ENCODE measurements around the gene TBX2.

The TBX2 gene

DNA sequence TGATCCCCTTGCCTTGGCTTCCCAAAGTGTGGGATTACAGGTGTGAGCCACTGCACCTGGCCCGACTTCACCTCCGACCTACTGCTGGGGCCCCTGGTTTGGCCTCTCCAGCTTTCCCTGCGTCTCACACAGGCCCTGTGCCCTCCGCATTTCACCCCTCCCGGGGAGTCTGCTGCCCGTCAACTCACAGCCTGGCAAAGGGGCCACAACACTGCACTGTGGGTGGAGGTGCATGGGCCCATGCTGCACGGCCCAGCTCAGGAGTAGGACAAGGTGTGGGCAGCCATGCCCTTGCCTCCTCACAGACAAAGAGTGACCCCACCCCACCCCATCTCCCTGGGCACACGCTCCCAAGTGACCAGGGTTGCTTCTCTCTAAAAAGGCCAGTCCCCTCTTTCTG lies 12.6 kb upstream of the TBX2 start:
- H3K4me3 ChIP-seq (ENCODE audit: low read depth, low read length) = no peak overlapping the region

GRCh38 chr17:61387511-61388305 lies 11.9 kb upstream of the TBX2 start:
- H3K4me3 ChIP-seq (ENCODE audit: low read depth, low read length) = no peak overlapping the region

DNA sequence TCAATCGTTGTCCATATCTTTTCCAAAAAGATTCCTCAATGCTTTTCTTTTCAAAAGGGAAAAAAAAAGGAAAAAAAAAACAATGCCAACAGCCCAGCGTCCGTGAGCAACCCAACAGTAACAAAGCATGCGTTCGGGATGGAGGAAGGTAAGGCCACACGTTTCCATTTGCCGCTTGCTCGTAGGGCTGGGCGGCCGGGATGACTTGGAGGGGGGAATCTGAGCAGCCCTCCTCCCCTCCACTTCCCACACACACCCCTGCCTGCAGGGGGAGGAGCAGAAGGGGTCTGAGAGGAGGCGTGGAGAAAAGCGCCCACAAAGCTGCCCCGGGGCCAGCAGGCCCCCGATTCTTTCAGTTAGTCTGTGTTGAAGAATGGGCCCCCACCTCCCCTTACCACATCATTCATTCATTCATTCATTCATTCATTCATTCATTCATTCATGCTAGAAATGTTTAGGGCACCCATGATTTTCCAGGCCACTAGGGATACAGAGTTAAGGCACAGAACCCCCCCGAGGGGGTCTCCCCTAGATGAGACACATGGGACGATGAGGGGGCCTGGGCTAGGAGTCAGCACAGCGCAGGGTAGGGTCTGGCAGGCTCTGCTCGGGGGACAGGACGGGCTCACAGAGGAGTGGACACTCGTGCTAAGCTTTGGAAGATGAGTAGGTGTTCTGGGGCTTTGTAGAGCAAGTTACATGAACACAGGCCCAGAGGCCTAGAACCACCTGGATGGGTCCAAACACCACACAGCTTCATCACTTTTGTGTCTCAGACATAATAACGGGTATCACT lies 10.9 kb upstream of the TBX2 start:
- no peak overlapping the region for H3K4me3 ChIP-seq (ENCODE audit: low read depth, low read length)

GRCh38 chr17:61389670-61390478 lies 9.8 kb upstream of the TBX2 start:
- no peak overlapping the region for H3K4me3 ChIP-seq (ENCODE audit: low read depth, low read length)

DNA sequence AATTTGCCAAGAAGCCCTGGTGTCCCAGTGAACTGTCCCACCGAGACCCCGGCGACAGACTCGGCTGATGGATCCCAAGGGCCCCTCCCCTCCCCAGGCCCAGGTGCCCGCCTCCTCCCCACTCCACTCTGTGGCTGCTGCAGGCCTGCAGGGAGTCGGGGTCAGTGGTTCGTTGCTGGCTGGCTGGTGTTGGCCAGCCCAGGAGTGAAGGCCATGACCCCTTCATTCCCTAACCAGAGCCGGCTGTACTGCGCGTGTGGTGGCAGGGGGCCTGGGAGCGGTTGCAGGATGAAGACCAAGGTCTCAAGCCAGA lies 9.2 kb upstream of the TBX2 start:
- H3K4me3 ChIP-seq (ENCODE audit: low read depth, low read length) = no peak overlapping the region

GRCh38 chr17:61391595-61392291 lies 7.9 kb upstream of the TBX2 start:
- no peak overlapping the region for H3K4me3 ChIP-seq (ENCODE audit: low read depth, low read length)

GRCh38 chr17:61392679-61393078 lies 7.0 kb upstream of the TBX2 start:
- no peak overlapping the region for H3K4me3 ChIP-seq (ENCODE audit: low read depth, low read length)

GRCh38 chr17:61393550-61393903 lies 6.1 kb upstream of the TBX2 start:
- H3K4me3 ChIP-seq (ENCODE audit: low read depth, low read length) = no peak overlapping the region

DNA sequence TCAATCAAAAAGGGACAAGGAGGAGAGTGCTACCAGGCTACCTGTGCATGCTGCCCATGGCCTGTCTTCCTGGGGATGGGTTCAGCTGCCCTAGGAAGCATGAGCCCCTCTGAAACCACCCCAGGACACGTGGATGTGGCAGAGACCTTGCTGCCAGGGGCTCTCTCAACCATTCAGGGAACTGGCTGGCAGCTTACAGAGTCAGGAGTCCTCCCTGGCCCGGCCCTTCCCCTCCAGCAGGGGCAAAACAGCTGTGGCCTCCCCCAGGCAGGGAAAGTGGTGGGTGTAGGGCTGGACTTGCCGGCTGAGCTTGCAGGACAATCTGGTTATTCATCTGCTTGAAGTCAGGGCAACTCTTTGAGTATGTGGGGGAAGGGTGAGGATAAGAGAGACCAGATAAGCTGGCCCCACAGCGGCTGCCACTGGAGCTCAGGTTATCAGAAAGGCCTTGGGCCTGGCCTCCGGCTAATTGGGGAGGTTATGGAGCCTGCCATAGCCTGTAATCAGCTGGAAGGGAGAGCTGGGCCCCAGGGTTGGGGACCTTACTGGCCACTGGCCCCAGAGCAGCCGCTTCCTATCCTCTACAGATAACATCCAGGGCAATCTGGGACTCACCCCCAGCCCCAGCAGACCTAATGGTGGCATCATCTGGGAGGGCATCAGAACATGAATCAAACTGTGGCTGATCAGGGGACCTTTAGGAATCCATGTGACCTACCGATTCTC lies 5.6 kb upstream of the TBX2 start:
- H3K4me3 ChIP-seq (ENCODE audit: low read depth, low read length) = no peak overlapping the region

- no peak overlapping the region for H3K4me3 ChIP-seq (ENCODE audit: low read depth, low read length)
Observed at GRCh38 chr17:61394630-61395408, 4.8 kb upstream of the TBX2 start.

- no peak overlapping the region for H3K4me3 ChIP-seq (ENCODE audit: low read depth, low read length)
Observed at GRCh38 chr17:61395409-61395982, 4.1 kb upstream of the TBX2 start.

- H3K4me3 ChIP-seq (ENCODE audit: low read depth, low read length) = no peak overlapping the region
Observed at GRCh38 chr17:61395983-61396585, 3.6 kb upstream of the TBX2 start.

DNA sequence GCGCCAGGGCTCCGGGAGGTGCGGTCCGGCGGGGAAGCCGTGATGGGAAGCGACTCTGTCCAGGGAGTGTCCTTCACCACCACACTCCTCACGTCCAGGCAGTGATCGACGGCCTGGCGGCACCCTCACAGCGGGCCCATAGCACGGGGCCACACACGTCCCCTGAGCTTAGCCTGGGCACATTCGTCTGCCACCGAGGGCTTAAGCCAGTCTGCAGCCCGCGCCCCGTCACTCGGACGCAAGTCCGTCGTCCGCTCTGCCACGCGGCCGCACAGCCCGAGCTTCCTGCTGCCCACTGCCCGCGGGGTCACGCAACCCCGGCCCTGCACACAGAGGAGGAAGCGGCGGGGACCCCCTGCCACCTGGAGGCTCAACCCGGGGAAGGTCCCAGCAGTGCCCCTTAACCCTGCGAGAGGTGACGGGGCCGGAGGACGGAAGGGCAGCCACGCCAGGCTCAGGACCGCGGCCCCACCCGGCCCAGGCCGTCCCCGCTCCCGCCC lies 3.0 kb upstream of the TBX2 start:
- no peak overlapping the region for H3K4me3 ChIP-seq (ENCODE audit: low read depth, low read length)

DNA sequence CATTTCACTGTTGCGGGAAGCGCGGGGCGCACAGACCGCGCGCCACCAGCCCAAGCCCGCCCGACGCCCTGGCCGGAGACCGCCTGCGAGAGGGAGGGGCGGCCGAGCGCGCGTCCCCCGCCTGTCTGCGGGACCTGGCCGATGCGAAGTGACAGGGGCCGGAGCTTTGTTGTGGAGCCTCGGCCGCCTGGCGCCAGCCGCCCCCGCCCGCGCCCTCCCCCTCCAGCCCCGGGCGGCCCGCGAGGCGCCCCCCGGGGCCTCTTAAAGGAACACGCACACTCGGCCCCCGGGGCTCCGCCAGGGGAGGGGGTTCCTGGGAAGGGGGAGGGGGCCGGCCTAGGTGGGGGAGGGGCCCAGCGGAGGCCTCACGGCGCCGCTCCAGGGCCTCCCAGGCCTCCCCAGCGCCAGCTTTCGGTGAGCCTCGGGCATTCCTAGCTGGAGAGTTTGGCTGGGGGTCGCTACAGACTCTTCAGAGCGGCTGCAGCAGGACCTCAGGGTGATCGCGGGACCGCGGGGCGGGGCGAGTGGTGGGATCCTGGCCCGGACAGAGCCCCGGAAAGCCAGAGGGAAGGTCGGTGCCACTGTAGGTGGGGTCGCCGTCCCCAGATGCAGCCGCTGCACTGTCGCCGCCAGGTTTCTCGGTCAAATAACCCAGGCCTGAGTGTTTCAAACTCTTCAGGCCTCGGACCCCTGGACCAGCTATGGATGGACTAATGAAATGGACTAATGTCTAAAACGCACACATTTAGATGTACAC lies 2.4 kb upstream of the TBX2 start:
- no peak overlapping the region for H3K4me3 ChIP-seq (ENCODE audit: low read depth, low read length)

- no peak overlapping the region for H3K4me3 ChIP-seq (ENCODE audit: low read depth, low read length)
Observed at GRCh38 chr17:61398721-61399130, 917 bp upstream of the TBX2 start.

GRCh38 chr17:61400066-61400716 lies 548 bp downstream of the TBX2 start:
- H3K4me3 ChIP-seq (ENCODE audit: low read depth, low read length) = no peak overlapping the region

GRCh38 chr17:61400717-61401388 lies 1.2 kb downstream of the TBX2 start:
- H3K4me3 ChIP-seq (ENCODE audit: low read depth, low read length) = no peak overlapping the region
